GM12878 (cell line): ENCODE measurements around the gene EPB41L4A. TPM values are rescaled to one million over a fixed set of nuclear protein-coding genes. Genes with fewer than 3 reads are reported as not detected.

ENCODE experiments used
- ATAC-seq: fragments of 200-7000 bp; cut with Tn5 transposase; 3 replicates; pipeline ENCODE4 v1.9.1; 2020; ENCODE audit warnings: mild to moderate bottlenecking, moderate library complexity
- BruUV-seq: library from RNA; stranded (reverse); fragments of 400-500 nt; replicated peaks from 2 replicates; lab custom pipeline; 2021; lab: Mats Ljungman, UMichigan
- CTCF ChIA-PET: fragments of 300-600 bp; sonication (Branson Sonifier 250); formaldehyde crosslinking; extraction: SDS; loops from one replicate; lab custom pipeline; 2021; ENCODE audit warnings: inconsistent platforms; lab: Yijun Ruan, JAX
- POLR2A ChIA-PET: fragments of 350-600 bp; formaldehyde crosslinking; extraction: SDS; loops from one replicate; lab custom pipeline; 2021; ENCODE audit warnings: inconsistent platforms; lab: Charles Lee
- RAD21 ChIA-PET: fragments of 300-600 bp; sonication (Branson Sonifier 250); formaldehyde crosslinking; loops from one replicate; lab custom pipeline; 2023; ENCODE audit warnings: antibody characterized with exemption; ENCODE audit not compliant: unreplicated experiment; lab: Charles Lee
- SMC1A ChIA-PET: fragments of 300-600 bp; sonication (Branson Sonifier 250); formaldehyde crosslinking; loops from one replicate; lab custom pipeline; 2023; ENCODE audit not compliant: unreplicated experiment, uncharacterized antibody; lab: Charles Lee
- DNase-seq: peaks from one replicate; pipeline ENCODE4 v3.0.0-alpha.2; 2011; ENCODE audit warnings: low read depth, low spot score
- FAIRE-seq: peaks from 3 replicates; lab custom pipeline; 2011; peaks lifted over from hg19 to GRCh38; lab: Jason Lieb, UNC
- H2AFZ ChIP-seq: 2 replicates; pipeline ENCODE4 v1.6.0; 2011; ENCODE audit warnings: low read depth, low read length, control low read depth; ENCODE audit not compliant: control insufficient read depth
- H3K27ac ChIP-seq: 2 replicates; pipeline ENCODE4 v1.5.1; 2011; ENCODE audit warnings: control low read depth; ENCODE audit not compliant: control insufficient read depth, insufficient read depth
- H3K27me3 ChIP-seq, 2 experiments: replicated peaks in 1 of 2; 2 replicates each; pipeline versions ENCODE4 v1.6.0 to v1.6.1; 2011; ENCODE audit warnings: low read length in 1 of 2; ENCODE audit not compliant: control insufficient read depth in 2 of 2, insufficient read depth in 2 of 2
- H3K36me3 ChIP-seq, 2 experiments: 2 replicates each; pipeline ENCODE4 v1.5.1; 2011; ENCODE audit warnings: low read length in 1 of 2; ENCODE audit not compliant: control insufficient read depth in 2 of 2, insufficient read depth in 2 of 2
- H3K4me1 ChIP-seq: 2 replicates; pipeline ENCODE4 v1.6.1; 2011; ENCODE audit warnings: mild to moderate bottlenecking, low read length, moderate library complexity, mixed read lengths; ENCODE audit not compliant: control insufficient read depth, insufficient read depth
- H3K4me2 ChIP-seq: 2 replicates; pipeline ENCODE4 v1.6.0; 2011; ENCODE audit warnings: control low read depth; ENCODE audit not compliant: control insufficient read depth, insufficient read depth
- H3K4me3 ChIP-seq: fragments of 200-600 bp; sonication (generic); 2 replicates; pipeline ENCODE4 v1.5.1; 2016
- H3K79me2 ChIP-seq: 2 replicates; pipeline ENCODE4 v1.6.0; 2011; ENCODE audit warnings: low read length; ENCODE audit not compliant: control insufficient read depth, insufficient read depth
- H3K9ac ChIP-seq: 2 replicates; pipeline ENCODE4 v1.8.0; 2011; ENCODE audit warnings: low read length, control low read depth, mixed read lengths; ENCODE audit not compliant: control insufficient read depth, insufficient read depth
- H3K9me3 ChIP-seq: replicated peaks from 3 replicates; pipeline ENCODE4 v1.5.1; 2011; ENCODE audit warnings: mild to moderate bottlenecking, low read length; ENCODE audit not compliant: control insufficient read depth, insufficient read depth
- H4K20me1 ChIP-seq: 2 replicates; pipeline ENCODE4 v1.6.0; 2011; ENCODE audit not compliant: control insufficient read depth, insufficient read depth
- ASH2L ChIP-seq: fragments of 300-600, 200-600 bp; sonication (generic); IDR thresholded peaks from 2 replicates; pipeline ENCODE4 v1.6.1; 2017; ENCODE audit warnings: low read depth, mild to moderate bottlenecking, borderline replicate concordance
- E2F4 ChIP-seq: IDR thresholded peaks from 2 replicates; pipeline ENCODE4 v1.6.1; 2012; ENCODE audit warnings: low read depth, low read length, improper control_type of control experiment
- IRF5 ChIP-seq: fragments of 450-650 bp; IDR thresholded peaks from 2 replicates; pipeline ENCODE4 v1.6.1; 2017; ENCODE audit warnings: borderline replicate concordance
- MLLT1 ChIP-seq: fragments of 450-650 bp; IDR thresholded peaks from 2 replicates; pipeline ENCODE4 v1.6.1; 2016; ENCODE audit warnings: mild to moderate bottlenecking
- MXI1 ChIP-seq: fragments of 150-350 bp; IDR thresholded peaks from 2 replicates; pipeline ENCODE4 v1.6.1; 2011; ENCODE audit warnings: low read depth, mild to moderate bottlenecking, inconsistent platforms, low read length, improper control_type of control experiment
- RCOR1 ChIP-seq: conservative IDR thresholded peaks from 2 replicates; pipeline ENCODE4 v1.6.1; 2012; ENCODE audit warnings: low read depth, low read length, improper control_type of control experiment
- RELB ChIP-seq: fragments of 450-650 bp; IDR thresholded peaks from 2 replicates; pipeline ENCODE4 v1.6.1; 2017; ENCODE audit warnings: low read depth, mild to moderate bottlenecking, moderate library complexity
- SMARCA5 ChIP-seq: fragments of 450-650 bp; IDR thresholded peaks from 2 replicates; pipeline ENCODE4 v1.6.1; 2017; ENCODE audit warnings: mild to moderate bottlenecking
- SPI1 ChIP-seq: IDR thresholded peaks from 2 replicates; pipeline ENCODE4 v1.6.1; 2011; ENCODE audit warnings: low read depth, mild to moderate bottlenecking, low read length, moderate library complexity, borderline replicate concordance; ENCODE audit not compliant: insufficient read depth
- WRNIP1 ChIP-seq: IDR thresholded peaks from 2 replicates; pipeline ENCODE4 v1.6.1; 2011; ENCODE audit warnings: low read depth, low read length, improper control_type of control experiment, borderline replicate concordance
- ZNF207 ChIP-seq: fragments of 450-650 bp; IDR thresholded peaks from 2 replicates; pipeline ENCODE4 v1.6.1; 2014; ENCODE audit warnings: antibody characterized with exemption, mild to moderate bottlenecking, borderline replicate concordance
- WGBS: methylation state at CpG from one replicate; pipeline ENCODE4 v1.1.6; 2016; ENCODE audit warnings: low lambda C conversion rate; ENCODE audit not compliant: insufficient replicate concordance, insufficient coverage; ENCODE audit errors: missing lambda C conversion rate; 5-methylcytosine and 5-hydroxymethylcytosine counted together
- in situ Hi-C: fragments of 300-500 bp; cut with MboI; formaldehyde crosslinking; loops from 9 replicates; pipeline ENCODE4 v1.14.3; 2018; ENCODE audit warnings: mixed read lengths
- intact Hi-C: fragments of 100-400 bp; cut with micrococcal nuclease; formaldehyde crosslinking; loops from one replicate; pipeline ENCODE4 v1.14.2; 2022; ENCODE audit not compliant: unreplicated experiment
- polyA plus RNA-seq, 11 experiments: library from polyadenylated mRNA; depleted of rRNA in 4 of 11; unstranded in 6 of 11; stranded (reverse) in 5 of 11; fragments of >200 nt; fragmentation: Nextera tagmentation in 4 of 11; fragmentation: Illumina TruSeq in 1 of 11; extraction: Ambion mirVana in 4 of 11; extraction: Trizol in 1 of 11; gene quantifications; 1 replicate in 1 of 11; 2 replicates in 10 of 11; pipeline versions ENCODE4 v1.2.1 to v1.2.3, GENCODE V29; 2011 to 2016; ENCODE audit warnings: inconsistent platforms in 2 of 11, missing spikeins in 2 of 11, low read depth in 1 of 11
- total RNA-seq, 4 experiments: library from RNA; depleted of rRNA in 3 of 4; stranded (reverse); fragments of >200 nt in 3 of 4; fragmentation: Illumina TruSeq in 1 of 4; extraction: Trizol in 1 of 4; gene quantifications; 2 replicates each; pipeline versions ENCODE4 v1.2.1 to v1.2.3, GENCODE V29; 2013 to 2021

The EPB41L4A gene
- total and polyA plus RNA-seq, 10 of the 15 experiments (the other 5 are each of a cell fraction or from before 2014, with no cell fraction given), result 0.10 to 0.67 (median 0.30) TPM

GRCh38 chr5:112385969-112386368 is 33.1 kb downstream of the EPB41L4A start:
- BruUV-seq, result no TSS peak
- peaks cover 0 to 3% of the 10 kb centered on the region in 2 experiments; a peak in 2 of 4 replicates for H3K27me3 ChIP-seq
- H3K27ac ChIP-seq, result no peak overlapping the region
- H3K9ac ChIP-seq, result no peak overlapping the region
- no peaks in the 10 kb centered on the region for H4K20me1 ChIP-seq
- H3K9me3 ChIP-seq, result no peaks in the 10 kb centered on the region
- ATAC-seq (no peak), DNase-seq (no peak), FAIRE-seq (no peak)
- ChIA-PET SMC1A (interaction anchor here (1.3 kb wide), 1 partner anchor 29 kb away, joined by 3 read pairs; no protein-coding TSS in a partner anchor), CTCF (interaction anchor here (0.7 to 3.9 kb wide), 4 partner anchors 10 to 203 kb away, joined by 3 to 12 read pairs (median 3); partner anchors contain the start of gene EPB41L4A), POLR2A (no interaction called here), RAD21 (no interaction called here)
- no peak overlapping the region for H2AFZ ChIP-seq
- no peaks in the 10 kb centered on the region for H3K4me1 ChIP-seq
- no peak for TF ChIP-seq RELB
- TF ChIP-seq MXI1, result no peak
- TF ChIP-seq MLLT1, result no peak
- TF ChIP-seq ZNF207, result no peak
- no peak for TF ChIP-seq WRNIP1
- no peak for TF ChIP-seq ASH2L
- TF ChIP-seq IRF5, result no peak
- no peak for TF ChIP-seq E2F4
- no peak for TF ChIP-seq SPI1
- TF ChIP-seq SMARCA5, result no peak
- TF ChIP-seq RCOR1, result no peak
- H3K4me2 ChIP-seq, result no peak overlapping the region
- no peaks in the 10 kb centered on the region for H3K79me2 ChIP-seq
- intact Hi-C loops, result no loop called here
- in situ Hi-C loops, result no loop called here
- no peak overlapping the region for H3K4me3 ChIP-seq
- H3K36me3 ChIP-seq, result no peaks in the 10 kb centered on the region
- WGBS, result 71% methylated on average over 1 of the region's 1 CpG
